Effector memory CD4-positive, alpha-beta T cell (primary cell): ENCODE results near the gene DLG1.

ENCODE experiments used
- DNase-seq, 3 donors: peaks; one replicate each; pipeline ENCODE4 v3.0.0-alpha.2; 2020
- H3K27ac ChIP-seq: 2 replicates; pipeline ENCODE4 v1.7.0; 2013; ENCODE audit warnings: mild to moderate bottlenecking, low read length, moderate library complexity; ENCODE audit not compliant: insufficient read depth, poor library complexity, severe bottlenecking
- H3K27me3 ChIP-seq: replicated peaks from 2 replicates; pipeline ENCODE4 v1.7.0; 2013; ENCODE audit warnings: mild to moderate bottlenecking, low read length; ENCODE audit not compliant: insufficient read depth, control insufficient read depth, poor library complexity, severe bottlenecking
- H3K36me3 ChIP-seq: 2 replicates; pipeline ENCODE4 v1.7.0; 2013; ENCODE audit warnings: mild to moderate bottlenecking, low read length, moderate library complexity; ENCODE audit not compliant: control insufficient read depth, insufficient read depth
- H3K4me1 ChIP-seq: 2 replicates; pipeline ENCODE4 v1.7.0; 2013; ENCODE audit warnings: low read length, mild to moderate bottlenecking; ENCODE audit not compliant: control insufficient read depth, insufficient read depth, poor library complexity, severe bottlenecking
- H3K4me3 ChIP-seq: 2 replicates; pipeline ENCODE4 v1.7.0; 2013; ENCODE audit warnings: low read length, low read depth, mild to moderate bottlenecking; ENCODE audit not compliant: insufficient read depth, poor library complexity, severe bottlenecking
- H3K9me3 ChIP-seq: 2 replicates; pipeline ENCODE4 v1.7.0; 2013; ENCODE audit warnings: mild to moderate bottlenecking, low read length, moderate library complexity; ENCODE audit not compliant: control insufficient read depth

The DLG1 gene

GRCh38 chr3:197270558-197271317 lies 27.7 kb downstream of the DLG1 start:
- DNase-seq, result no peak
- Histone ChIP-seq H3K27ac (no peak overlapping the region), H3K27me3 (no peaks in the 10 kb centered on the region), H3K9me3 (no peaks in the 10 kb centered on the region), H3K4me1 (no peaks in the 10 kb centered on the region), H3K4me3 (no peak overlapping the region), H3K36me3 (no peaks in the 10 kb centered on the region)

GRCh38 chr3:197269024-197269423 lies 29.4 kb downstream of the DLG1 start:
- DNase-seq, result no peak
- Histone ChIP-seq H3K9me3 (no peaks in the 10 kb centered on the region), H3K4me3 (no peak overlapping the region), H3K4me1 (no peaks in the 10 kb centered on the region), H3K27me3 (no peaks in the 10 kb centered on the region), H3K36me3 (no peaks in the 10 kb centered on the region), H3K27ac (no peak overlapping the region)

GRCh38 chr3:197268294-197268693 lies 30.1 kb downstream of the DLG1 start:
- Histone ChIP-seq H3K4me3 (no peak overlapping the region), H3K9me3 (no peaks in the 10 kb centered on the region), H3K4me1 (no peaks in the 10 kb centered on the region), H3K27me3 (no peaks in the 10 kb centered on the region), H3K36me3 (no peaks in the 10 kb centered on the region), H3K27ac (no peak overlapping the region)
- no peak for DNase-seq

- Histone ChIP-seq H3K36me3 (no peaks in the 10 kb centered on the region), H3K27me3 (no peaks in the 10 kb centered on the region), H3K4me3 (no peak overlapping the region), H3K4me1 (no peaks in the 10 kb centered on the region), H3K9me3 (no peaks in the 10 kb centered on the region), H3K27ac (no peak overlapping the region)
- DNase-seq, result no peak
Observed at GRCh38 chr3:197266331-197266730, 32.1 kb downstream of the DLG1 start.

- Histone ChIP-seq H3K27ac (no peak overlapping the region), H3K9me3 (no peaks in the 10 kb centered on the region)
- no peak for DNase-seq
Observed at GRCh38 chr3:197262709-197263108, 35.7 kb downstream of the DLG1 start.

GRCh38 chr3:197261164-197261509 lies 37.3 kb downstream of the DLG1 start:
- H3K4me1 ChIP-seq, result no peaks in the 10 kb centered on the region
- H3K27me3 ChIP-seq, result no peaks in the 10 kb centered on the region
- no peaks in the 10 kb centered on the region for H3K9me3 ChIP-seq
- no peak overlapping the region for H3K4me3 ChIP-seq
- H3K27ac ChIP-seq, result no peak overlapping the region
- H3K36me3 ChIP-seq, result no peaks in the 10 kb centered on the region
- no peak for DNase-seq

More at GRCh38 chr3:197262709-197263108, 35.7 kb downstream of the DLG1 start:
- H3K36me3 ChIP-seq, result no peaks in the 10 kb centered on the region
- H3K4me3 ChIP-seq, result no peak overlapping the region
- no peaks in the 10 kb centered on the region for H3K4me1 ChIP-seq
- no peaks in the 10 kb centered on the region for H3K27me3 ChIP-seq

- Histone ChIP-seq H3K9me3 (no peaks in the 10 kb centered on the region), H3K27me3 (no peaks in the 10 kb centered on the region), H3K36me3 (no peaks in the 10 kb centered on the region), H3K27ac (no peak overlapping the region), H3K4me3 (no peak overlapping the region), H3K4me1 (no peaks in the 10 kb centered on the region)
- DNase-seq, result no peak
Observed at GRCh38 chr3:197260491-197261163, 37.8 kb downstream of the DLG1 start.

- DNase-seq, result no peak
- Histone ChIP-seq H3K9me3 (no peaks in the 10 kb centered on the region), H3K36me3 (no peaks in the 10 kb centered on the region), H3K4me3 (no peak overlapping the region), H3K4me1 (peaks cover 1% of the 10 kb centered on the region), H3K27ac (no peak overlapping the region), H3K27me3 (no peaks in the 10 kb centered on the region)
Observed at GRCh38 chr3:197259096-197259495, 39.3 kb downstream of the DLG1 start.

GRCh38 chr3:197258168-197258755 lies 40.1 kb downstream of the DLG1 start:
- no peak for DNase-seq
- Histone ChIP-seq H3K27me3 (no peaks in the 10 kb centered on the region), H3K36me3 (no peaks in the 10 kb centered on the region), H3K27ac (no peak overlapping the region), H3K4me1 (peaks cover 5% of the 10 kb centered on the region), H3K4me3 (no peak overlapping the region), H3K9me3 (no peaks in the 10 kb centered on the region)

- no peaks in the 10 kb centered on the region for H3K9me3 ChIP-seq
- H3K36me3 ChIP-seq, result no peaks in the 10 kb centered on the region
- H3K27ac ChIP-seq, result no peak overlapping the region
- DNase-seq, result no peak
- H3K27me3 ChIP-seq, result no peaks in the 10 kb centered on the region
- peaks cover 5% of the 10 kb centered on the region for H3K4me1 ChIP-seq
- no peak overlapping the region for H3K4me3 ChIP-seq
Observed at GRCh38 chr3:197257711-197258110, 40.7 kb downstream of the DLG1 start.
